Measurements from ENCODE around the gene METTL24.

METTL24 gene

GRCh38 chr6:110334423-110335180, 23.5 kb downstream of the METTL24 start:
- DNase-seq: no peak

- no peak for DNase-seq
Observed at GRCh38 chr6:110332281-110332680, 25.9 kb downstream of the METTL24 start.

DNA sequence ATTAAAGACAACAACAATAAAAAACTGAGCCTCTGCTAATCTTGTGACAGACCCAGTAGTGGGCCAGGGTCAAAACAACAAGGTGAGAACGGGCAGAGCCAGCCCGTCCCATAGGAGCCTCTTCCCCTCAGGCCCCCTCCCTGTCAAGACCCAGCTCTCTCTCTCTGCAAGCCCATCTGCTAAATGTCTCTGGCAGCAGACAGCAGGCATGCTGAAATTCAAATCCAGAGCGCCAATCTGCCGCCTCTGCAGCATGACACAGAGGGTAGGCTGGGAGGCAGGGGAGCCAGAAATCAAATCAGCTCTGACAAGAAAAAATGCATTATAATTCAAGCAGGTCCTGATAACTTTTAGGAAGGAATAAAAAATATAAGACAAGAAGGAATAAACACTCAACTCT, 26.3 kb downstream of the METTL24 start:
- DNase-seq: no peak

DNA sequence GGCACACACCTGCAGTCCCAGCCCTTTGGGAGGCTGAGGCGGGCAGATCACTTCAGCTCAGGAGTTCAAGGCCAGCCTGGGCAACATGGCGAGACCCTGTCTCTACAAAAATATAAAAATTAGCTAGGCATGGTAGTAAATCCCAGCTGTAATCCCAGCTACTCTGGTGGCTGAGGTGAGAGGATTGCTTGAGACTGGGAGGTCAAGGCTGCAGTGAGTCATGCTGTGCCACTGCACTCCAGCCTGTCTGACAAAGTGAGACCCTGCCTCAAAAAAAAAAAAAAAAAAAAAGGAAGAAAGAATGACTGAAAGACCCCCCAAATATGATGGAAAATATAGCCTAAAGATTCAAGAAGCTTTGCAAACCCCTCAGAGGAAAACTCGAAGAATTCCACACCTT, 26.8 kb downstream of the METTL24 start:
- DNase-seq: no peak

DNA sequence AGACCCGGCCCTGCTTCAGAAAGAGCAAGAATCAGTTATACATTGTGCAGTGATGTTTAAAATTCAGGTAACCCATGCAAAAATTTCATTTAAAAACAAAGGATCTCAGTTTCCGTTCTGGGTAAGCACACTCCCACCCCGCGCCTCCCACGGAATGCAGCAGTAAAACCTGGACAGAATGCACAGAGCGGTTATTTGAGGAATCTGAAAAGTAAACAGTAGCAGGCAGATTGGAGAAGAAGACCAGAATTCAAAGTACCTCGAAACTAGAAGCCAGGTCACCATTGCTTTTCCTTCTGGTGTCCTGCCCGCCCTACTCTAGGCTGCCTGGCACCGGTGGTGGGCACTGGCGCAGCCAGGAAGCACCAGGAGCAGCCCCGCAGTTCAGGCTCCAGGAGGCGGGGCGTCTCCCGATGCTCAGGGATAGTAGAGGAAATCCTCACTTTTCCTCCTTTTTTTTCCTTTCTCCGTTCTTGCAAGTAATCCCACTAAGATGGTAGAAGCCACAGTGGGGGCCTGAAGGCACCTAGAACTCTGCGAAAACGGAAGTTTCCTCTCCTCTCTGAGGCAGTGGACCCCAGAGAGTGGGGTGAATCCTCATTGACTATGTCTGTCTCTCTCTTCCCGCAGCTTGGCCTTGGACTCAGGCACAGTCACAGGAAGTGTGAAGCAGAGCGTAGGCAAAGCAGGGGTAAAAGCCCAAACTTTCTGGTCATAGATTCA, 28.3 kb downstream of the METTL24 start:
- no peak for DNase-seq

DNA sequence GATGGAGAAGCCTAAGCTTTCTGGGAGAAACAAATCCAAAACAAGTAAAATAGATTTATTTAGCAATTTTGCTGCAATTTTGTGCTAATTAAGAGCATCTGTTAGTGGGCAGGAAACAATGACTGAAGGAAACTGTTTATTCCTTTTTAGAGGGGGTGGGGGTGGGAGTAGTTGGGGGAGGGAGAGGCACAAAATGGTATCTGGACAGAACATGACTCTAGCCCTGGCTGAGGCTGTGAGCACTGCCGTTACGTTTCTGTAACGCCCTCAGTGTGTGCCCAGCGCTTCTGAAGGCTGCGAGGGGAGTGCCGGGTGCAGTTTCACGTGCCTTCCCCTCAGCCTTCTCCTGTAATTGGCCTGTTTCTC, 28.8 kb downstream of the METTL24 start:
- no peak for DNase-seq

GRCh38 chr6:110328259-110328658, 29.9 kb downstream of the METTL24 start:
- DNase-seq: no peak

GRCh38 chr6:110327391-110327790, 30.8 kb downstream of the METTL24 start:
- no peak for DNase-seq

DNA sequence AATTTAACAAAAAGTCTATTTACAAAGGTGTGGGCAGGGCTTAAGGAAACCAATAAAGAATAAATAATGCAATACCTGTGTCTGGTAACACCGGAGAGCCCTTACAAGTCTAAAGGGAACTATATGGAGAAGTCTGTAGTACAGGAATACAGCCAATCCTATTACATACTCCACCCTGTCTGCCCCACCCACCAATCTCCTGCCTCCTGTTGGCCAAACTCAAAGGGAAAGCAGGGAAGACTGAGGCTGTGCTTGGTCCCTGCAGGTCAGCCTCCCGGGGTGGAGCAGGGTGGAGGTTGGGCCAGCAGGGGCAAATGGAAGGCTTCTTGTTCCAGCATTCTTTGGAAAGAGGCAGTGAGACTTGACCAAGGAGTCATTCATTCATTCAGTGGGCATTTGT, 31.5 kb downstream of the METTL24 start:
- DNase-seq: no peak

GRCh38 chr6:110326057-110326456, 32.1 kb downstream of the METTL24 start:
- DNase-seq: no peak

GRCh38 chr6:110325197-110325596, 33.0 kb downstream of the METTL24 start:
- no peak for DNase-seq

GRCh38 chr6:110324548-110324947, 33.6 kb downstream of the METTL24 start:
- no peak for DNase-seq

- DNase-seq: no peak
Observed at GRCh38 chr6:110323258-110323657, 34.9 kb downstream of the METTL24 start.

DNA sequence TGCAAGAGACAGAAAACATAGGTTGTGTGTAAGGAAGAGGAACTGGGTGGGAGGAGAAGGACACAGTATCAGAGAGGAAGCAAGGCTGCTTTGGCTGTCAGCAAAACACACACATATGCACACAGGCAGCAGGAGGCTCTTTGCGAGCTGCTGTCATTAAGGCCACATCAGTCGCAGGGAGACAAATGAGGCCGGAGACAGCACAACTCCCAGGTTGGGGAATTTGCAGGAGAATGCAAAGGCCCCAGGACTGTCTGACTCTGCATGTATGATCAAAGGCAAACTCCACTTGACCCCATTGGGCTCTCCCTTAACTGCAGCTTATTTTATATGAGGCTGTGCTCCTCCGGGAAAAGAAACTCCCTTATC, 35.3 kb downstream of the METTL24 start:
- DNase-seq: no peak

DNA sequence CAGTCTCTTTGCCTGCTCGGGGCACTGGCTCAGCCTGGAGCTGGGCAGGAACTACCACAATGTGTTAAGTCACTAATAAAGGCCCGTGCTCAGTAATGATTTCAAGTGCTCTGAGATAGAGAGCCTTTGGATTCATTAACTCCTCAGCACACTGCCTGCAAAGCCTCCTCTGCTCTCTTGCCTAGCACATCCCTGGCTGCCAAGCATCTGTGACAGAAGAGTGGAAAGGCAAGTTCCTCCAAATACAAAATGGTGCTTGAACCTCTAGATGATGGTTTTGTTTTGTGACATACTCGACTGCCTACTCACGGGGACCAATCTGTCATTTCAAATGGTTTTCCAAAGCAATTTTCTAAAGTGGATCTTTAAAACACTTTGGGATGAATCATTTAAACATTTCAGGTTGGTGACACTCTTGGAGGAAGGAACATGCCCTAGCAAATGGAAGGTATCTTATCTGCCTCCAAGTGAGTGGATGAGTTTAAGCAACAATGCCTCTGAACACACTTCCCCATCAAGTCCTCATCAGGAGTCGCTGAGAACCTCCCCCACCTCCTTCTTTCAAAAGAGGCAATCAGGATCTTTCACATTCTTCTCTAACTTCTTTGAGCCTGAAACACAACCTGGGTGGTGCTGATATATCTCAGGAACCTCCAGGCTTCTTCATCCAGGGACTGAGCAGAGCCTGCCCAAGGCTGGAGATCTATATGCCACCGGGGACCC, 35.8 kb downstream of the METTL24 start:
- DNase-seq: no peak

- DNase-seq: no peak
Observed at GRCh38 chr6:110320307-110320706, 37.8 kb downstream of the METTL24 start.

DNA sequence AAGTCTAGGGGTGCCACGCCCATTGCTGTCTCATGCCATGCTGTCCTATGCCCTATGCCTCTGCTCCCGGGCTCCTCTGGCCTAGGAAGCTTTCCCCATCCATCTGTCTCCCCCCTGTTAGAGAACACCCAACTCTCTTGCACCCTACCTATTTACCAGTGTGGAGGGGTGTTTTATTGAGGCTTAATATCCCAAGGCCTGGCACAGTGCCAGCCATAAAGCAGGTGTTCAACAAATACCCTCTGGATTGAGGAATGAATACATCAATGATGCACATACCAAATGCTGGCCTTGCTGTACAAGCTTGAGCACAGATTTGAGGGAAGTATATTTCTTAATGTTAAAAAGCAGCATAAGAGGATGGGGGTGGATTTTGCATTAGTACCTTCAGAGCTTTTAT, 38.3 kb downstream of the METTL24 start:
- DNase-seq: no peak

DNA sequence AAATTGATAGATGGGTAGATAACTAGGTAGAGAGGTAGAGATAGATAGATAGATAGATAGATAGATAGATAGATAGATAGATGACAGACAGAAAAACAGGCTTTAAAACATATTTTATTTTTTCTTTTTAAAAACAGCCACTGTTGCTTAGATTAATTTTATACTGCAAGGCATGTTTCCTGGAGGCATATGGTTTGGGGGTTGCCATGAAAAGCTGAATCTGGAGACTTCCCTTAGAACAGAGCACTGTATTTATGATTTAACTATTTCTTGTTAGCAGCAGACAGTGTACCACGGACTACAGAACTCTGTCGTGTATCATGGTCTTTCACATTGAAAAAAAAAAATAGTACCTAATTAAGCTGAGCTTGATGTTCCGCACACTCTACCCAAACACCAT, 38.8 kb downstream of the METTL24 start:
- DNase-seq: no peak

GRCh38 chr6:110318971-110319370, 39.2 kb downstream of the METTL24 start:
- no peak for DNase-seq

- DNase-seq: no peak
Observed at GRCh38 chr6:110317646-110318045, 40.5 kb downstream of the METTL24 start.

DNA sequence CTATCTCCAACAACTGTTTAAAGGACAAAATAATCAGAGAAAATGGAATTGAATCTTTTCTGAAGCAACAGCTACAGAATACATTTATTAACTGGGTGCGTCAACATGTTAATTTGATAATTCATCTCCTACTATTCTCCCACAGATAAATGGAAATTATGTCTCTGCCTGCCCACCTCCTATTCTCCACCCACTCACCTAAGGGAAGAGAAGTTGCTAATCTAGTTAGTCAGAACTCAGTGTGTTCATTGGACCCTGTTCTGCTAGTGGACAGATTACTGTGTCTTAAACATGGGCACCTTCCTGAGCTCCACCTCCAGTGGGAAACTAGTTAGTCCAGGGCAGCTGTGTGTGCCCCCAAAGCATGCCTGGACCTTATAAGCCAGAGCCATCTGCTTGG, 41.0 kb downstream of the METTL24 start:
- no peak for DNase-seq

GRCh38 chr6:110315869-110316398, 42.2 kb downstream of the METTL24 start:
- no peak for DNase-seq

DNA sequence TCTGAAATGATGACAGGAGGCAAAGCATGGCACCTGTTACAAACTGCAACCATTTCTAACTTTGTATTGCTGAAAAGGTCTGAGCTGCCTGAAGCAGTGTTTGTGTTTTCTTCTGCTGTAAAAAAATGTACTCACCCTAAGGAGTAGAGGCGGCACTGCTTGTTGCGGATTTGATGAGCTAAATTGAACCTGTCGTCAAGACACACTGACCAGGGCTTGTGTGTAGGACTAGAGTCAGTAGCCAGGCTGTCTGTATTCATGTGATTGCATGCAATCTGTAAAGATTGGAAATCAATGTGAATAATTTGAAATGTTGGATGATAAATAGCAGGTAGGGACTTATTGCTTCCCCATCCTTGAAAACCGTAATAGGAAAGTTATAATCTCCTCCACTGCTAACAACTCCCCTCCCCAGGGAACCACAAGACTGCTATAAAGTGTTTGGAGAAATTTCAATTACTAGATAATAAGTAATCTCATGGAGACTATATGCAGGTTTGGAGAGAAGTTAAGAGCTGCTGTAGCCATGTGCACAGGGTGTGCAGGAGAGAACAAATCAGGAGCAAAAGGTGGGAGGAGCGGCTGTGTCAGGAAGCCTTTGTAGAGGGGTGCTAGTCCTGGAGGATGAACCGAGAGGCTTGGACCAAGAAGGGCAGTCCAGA, 42.8 kb downstream of the METTL24 start:
- no peak for DNase-seq

All from cortex of kidney (tissue), 1 donor.